PC-3 (cell line): Measurements from ENCODE around the gene SAMM50.

Experiments
- CTCF ChIP-seq: fragments of 300-600 bp; sonication (generic); conservative IDR thresholded peaks from 2 replicates; pipeline ENCODE4 v1.5.1; 2017; ENCODE audit warnings: antibody characterized with exemption, low read depth, mild to moderate bottlenecking, low read length
- EZH2 ChIP-seq: fragments of 300-600 bp; sonication (generic); IDR thresholded peaks from one replicate; pipeline ENCODE4 v1.6.1; 2017; ENCODE audit warnings: antibody characterized with exemption, mild to moderate bottlenecking, low read length; ENCODE audit not compliant: unreplicated experiment
- EZH2phosphoT487 ChIP-seq: fragments of 300-600 bp; sonication (generic); IDR thresholded peaks from 2 replicates; pipeline ENCODE4 v1.6.1; 2018; ENCODE audit warnings: mild to moderate bottlenecking, antibody characterized with exemption, low read length, borderline replicate concordance

GRCh38 chr22:43992331-43992821 is 37.1 kb downstream of the SAMM50 start:
- TF ChIP-seq CTCF = no peak
- no peak for TF ChIP-seq EZH2phosphoT487
- TF ChIP-seq EZH2 = no peak
